Colonic mucosa (tissue), 4 donors: ENCODE data around the gene SMS. TPM values are rescaled to one million over a fixed set of nuclear protein-coding genes. Genes with fewer than 3 reads are reported as not detected.
"Not testable (repeated sequence)": the region's sequence is repeated elsewhere in the genome, so short reads cannot be mapped to it uniquely, and the experiment has no call there.

ENCODE experiments used
- DNase-seq: peaks from one replicate; pipeline ENCODE4 v3.0.0-alpha.2; 2020
- H3K27ac ChIP-seq: fragments of 200-600 bp; one replicate; pipeline ENCODE4 v1.8.0; 2021
- H3K27me3 ChIP-seq: fragments of 200-600 bp; one replicate; pipeline ENCODE4 v1.8.0; 2021
- H3K36me3 ChIP-seq: fragments of 200-600 bp; one replicate; pipeline ENCODE4 v1.8.0; 2021
- H3K4me1 ChIP-seq: fragments of 200-600 bp; one replicate; pipeline ENCODE4 v1.8.0; 2021; ENCODE audit warnings: mild to moderate bottlenecking
- H3K4me3 ChIP-seq: fragments of 200-600 bp; one replicate; pipeline ENCODE4 v1.8.0; 2021
- H3K9ac ChIP-seq, 2 donors: one replicate each; pipeline ENCODE4 v1.7.0; 2013; ENCODE audit warnings: control low read depth in 2 of 2, low read depth in 2 of 2, low read length in 2 of 2
- H3K9me3 ChIP-seq: fragments of 200-600 bp; one replicate; pipeline ENCODE4 v1.8.0; 2021
- intact Hi-C: fragments of 100-400 bp; cut with DNase I; formaldehyde crosslinking; loops from one replicate; pipeline ENCODE4 v1.14.1; 2022
- total RNA-seq, 2 donors: library from RNA; stranded (reverse); fragmentation: NEBNext Ultra II Directional in 1 of 2; extraction: Animal tissue kit (Norgen Biotek cat#: 25700) in 1 of 2; gene quantifications; one replicate each; pipeline ENCODE4 v1.2.1, GENCODE V29; 2021
- TF ChIP-seq, protein P1 (sequence below): fragments of 200-600 bp; IDR thresholded peaks from one replicate; pipeline ENCODE4 v1.8.0; 2022; ENCODE audit warnings: antibody characterized with exemption, mild to moderate bottlenecking
- donor health status: healthy.
- donor health status: DM: no; HTN: no; CAD: no.
- donor health status: DM: no; HTN: no; CAD: no.

Gene SMS
- total RNA-seq, 2 donors from 2014 or later, result 73.7 to 100 TPM

DNA sequence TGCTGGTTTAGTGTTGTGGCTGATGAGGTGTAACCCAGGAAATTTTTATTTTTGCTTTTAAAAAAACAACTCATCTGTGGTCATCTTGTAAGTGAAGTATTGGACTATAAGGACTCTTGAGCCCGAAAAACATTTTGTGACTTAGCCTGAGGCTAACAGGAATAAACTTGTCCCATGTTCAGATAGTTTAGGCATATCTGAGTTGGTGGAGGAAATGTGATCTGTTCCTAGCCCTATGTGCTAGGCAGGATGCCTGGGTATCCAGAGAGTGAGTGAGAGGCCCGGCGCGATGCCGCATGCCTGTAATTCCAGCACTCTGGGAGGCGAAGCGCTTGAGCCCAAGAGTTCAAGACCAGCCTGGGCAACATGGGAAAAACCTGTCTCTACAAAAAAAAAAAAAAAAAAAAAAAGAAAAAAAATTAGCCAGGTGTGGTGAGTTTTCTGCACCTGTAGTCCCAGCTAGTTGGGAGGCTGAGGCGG is 3.7 kb downstream of the SMS start:
- Histone ChIP-seq H3K27me3 (no peaks in the 10 kb centered on the region), H3K9ac (no peak overlapping the region), H3K4me1 (peaks cover 3% of the 10 kb centered on the region), H3K9me3 (no peaks in the 10 kb centered on the region), H3K4me3 (no peak overlapping the region), H3K27ac (no peak overlapping the region), H3K36me3 (no peaks in the 10 kb centered on the region)
- intact Hi-C loops, result no loop called here
- TF ChIP-seq, protein P1, sequence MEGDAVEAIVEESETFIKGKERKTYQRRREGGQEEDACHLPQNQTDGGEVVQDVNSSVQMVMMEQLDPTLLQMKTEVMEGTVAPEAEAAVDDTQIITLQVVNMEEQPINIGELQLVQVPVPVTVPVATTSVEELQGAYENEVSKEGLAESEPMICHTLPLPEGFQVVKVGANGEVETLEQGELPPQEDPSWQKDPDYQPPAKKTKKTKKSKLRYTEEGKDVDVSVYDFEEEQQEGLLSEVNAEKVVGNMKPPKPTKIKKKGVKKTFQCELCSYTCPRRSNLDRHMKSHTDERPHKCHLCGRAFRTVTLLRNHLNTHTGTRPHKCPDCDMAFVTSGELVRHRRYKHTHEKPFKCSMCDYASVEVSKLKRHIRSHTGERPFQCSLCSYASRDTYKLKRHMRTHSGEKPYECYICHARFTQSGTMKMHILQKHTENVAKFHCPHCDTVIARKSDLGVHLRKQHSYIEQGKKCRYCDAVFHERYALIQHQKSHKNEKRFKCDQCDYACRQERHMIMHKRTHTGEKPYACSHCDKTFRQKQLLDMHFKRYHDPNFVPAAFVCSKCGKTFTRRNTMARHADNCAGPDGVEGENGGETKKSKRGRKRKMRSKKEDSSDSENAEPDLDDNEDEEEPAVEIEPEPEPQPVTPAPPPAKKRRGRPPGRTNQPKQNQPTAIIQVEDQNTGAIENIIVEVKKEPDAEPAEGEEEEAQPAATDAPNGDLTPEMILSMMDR, result no peak
- DNase-seq, result no peak

DNA sequence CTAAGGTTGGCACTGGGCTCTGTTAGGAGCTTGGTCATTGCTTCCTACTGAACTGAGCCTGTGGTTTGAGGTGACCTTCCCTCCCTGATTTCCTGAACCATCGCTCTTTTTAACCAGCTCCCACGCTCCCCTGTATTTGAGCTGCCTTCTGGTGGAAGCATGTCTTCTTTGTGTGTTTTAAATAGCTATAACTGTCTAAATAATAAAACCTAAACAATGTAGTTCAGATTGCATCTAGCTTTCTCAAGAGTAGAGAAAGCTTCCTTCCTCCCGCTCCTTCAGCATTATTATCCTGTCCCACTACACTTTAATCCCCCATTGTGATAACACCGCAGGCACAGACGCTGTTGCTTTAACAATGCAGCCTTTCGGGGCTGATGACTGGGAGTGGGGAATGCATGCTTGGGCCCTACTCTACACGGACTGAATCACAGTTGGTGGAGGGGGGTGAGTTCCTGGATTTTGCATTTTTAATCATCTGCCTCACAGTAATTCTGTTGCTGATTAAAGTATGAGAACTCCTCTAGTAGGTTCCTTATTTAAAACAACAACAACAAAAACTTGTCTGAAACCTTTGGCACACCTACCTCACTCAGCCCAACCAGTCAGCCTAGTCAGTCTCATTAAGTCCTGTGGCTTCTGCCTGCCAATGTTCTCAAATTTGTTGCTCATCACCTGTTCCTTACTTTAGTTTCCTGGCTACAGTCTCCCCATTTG is 6.6 kb downstream of the SMS start:
- TF ChIP-seq, protein P1, result no peak
- no peaks in the 10 kb centered on the region for H3K27me3 ChIP-seq
- H3K9ac ChIP-seq, result no peak overlapping the region
- H3K36me3 ChIP-seq, result no peaks in the 10 kb centered on the region
- no peak overlapping the region for H3K4me3 ChIP-seq
- H3K9me3 ChIP-seq, result no peaks in the 10 kb centered on the region
- no peak overlapping the region for H3K27ac ChIP-seq
- intact Hi-C loops, result no loop called here
- H3K4me1 ChIP-seq, result peaks cover 3% of the 10 kb centered on the region
- DNase-seq, result no peak

DNA sequence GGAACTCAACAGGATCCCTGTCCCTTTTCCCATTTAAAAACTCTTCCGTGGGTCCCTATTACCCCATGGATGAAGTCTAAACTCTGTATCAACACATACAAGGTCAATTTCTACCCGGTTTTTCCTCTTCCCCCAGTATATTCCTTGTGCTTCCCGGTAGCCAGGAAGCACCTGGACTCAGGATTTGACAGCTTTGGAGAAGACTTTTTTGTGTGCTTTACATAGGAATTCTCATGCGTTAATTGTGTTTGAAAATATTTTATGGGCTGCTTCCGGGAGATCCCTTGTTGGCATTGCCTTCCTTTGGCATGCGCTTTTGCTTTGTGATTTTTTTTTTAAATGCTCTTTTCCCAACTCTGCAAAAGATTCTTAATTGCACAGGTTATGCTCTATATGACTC is 7.2 kb downstream of the SMS start:
- Histone ChIP-seq H3K4me3 (no peak overlapping the region), H3K4me1 (peaks cover 3% of the 10 kb centered on the region), H3K36me3 (no peaks in the 10 kb centered on the region), H3K27me3 (no peaks in the 10 kb centered on the region), H3K9me3 (no peaks in the 10 kb centered on the region), H3K9ac (no peak overlapping the region), H3K27ac (no peak overlapping the region)
- no peak for DNase-seq
- intact Hi-C loops, result no loop called here
- TF ChIP-seq, protein P1, result no peak

DNA sequence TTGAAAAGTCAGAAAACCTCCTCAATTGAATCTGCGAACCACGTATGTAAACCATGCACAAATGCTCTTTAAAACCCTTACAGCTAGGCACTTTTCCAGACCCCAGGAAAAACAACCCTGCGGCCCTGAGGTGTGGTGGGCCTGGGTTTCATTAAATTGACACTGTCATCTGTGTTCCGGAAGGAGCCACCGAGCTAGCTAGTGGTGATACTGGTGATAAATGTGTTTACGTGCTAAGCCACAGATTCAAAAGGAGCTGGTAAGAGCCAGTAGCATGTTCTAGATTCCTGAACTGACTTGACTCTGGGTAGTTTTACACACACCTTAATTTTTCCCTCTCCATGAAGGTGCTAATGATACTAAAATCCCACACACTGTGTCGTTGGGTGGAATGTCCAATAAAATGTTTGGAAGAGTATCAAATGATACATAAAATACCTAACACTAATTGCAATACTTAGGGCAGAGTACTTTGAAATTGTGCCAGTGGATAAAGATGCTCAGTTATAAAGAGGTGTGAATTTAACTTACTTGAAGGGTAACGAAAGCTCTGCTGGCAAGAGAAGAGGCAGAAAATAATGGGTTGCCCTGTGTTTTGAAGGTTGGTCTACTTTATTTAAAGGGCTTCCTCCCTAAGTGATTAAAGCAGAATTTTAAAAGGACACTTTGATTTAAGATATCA is 8.5 kb downstream of the SMS start:
- no peaks in the 10 kb centered on the region for H3K9me3 ChIP-seq
- no peaks in the 10 kb centered on the region for H3K36me3 ChIP-seq
- H3K9ac ChIP-seq, result no peak overlapping the region
- DNase-seq, result no peak
- TF ChIP-seq, protein P1, result no peak
- H3K4me3 ChIP-seq, result no peak overlapping the region
- no peak overlapping the region for H3K27ac ChIP-seq
- H3K4me1 ChIP-seq, result peaks cover 3% of the 10 kb centered on the region
- no peaks in the 10 kb centered on the region for H3K27me3 ChIP-seq
- intact Hi-C loops, result no loop called here

DNA sequence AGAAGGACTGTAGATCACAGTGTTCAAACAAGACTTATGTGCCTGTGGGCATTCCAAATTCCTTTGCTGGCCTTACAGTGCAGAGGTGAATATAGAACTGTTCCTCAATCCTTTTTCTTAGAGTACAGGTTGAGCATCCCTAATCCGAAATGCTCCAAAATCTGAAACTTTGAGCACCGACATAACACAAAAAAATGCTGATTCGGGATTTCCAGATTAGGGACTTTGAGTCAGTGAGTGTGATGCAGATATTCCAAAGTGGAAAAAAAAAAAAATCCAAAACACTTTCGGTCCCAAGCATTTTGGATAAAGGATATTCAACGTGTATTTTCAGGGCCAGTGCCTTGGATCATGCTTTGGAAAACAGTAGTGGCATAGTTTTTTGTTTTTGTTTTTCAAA is 9.2 kb downstream of the SMS start:
- Histone ChIP-seq H3K4me1 (peaks cover 3% of the 10 kb centered on the region), H3K9me3 (no peaks in the 10 kb centered on the region), H3K9ac (no peak overlapping the region), H3K27ac (no peak overlapping the region), H3K36me3 (no peaks in the 10 kb centered on the region), H3K4me3 (no peak overlapping the region), H3K27me3 (no peaks in the 10 kb centered on the region)
- TF ChIP-seq, protein P1, result no peak
- no peak for DNase-seq
- intact Hi-C loops, result no loop called here

DNA sequence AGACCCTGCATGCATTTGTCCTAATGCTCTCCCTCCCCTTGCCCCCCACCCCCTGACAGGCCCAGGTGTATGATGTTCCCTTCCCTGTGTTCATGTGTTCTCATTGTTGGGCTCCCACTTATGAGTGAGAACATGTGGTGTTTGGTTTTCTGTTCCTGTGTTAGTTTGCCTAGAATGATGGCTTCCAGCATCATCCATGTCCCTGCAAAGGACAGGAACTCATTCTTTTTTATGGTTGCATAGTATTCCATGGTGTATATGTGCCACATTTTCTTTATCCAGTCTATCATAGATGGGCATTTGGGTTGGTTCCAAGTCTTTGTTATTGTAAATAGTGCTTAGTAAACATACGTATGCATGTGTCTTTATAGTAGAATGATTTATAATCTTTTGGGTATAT is 10.0 kb downstream of the SMS start:
- H3K36me3 ChIP-seq, H3K27ac ChIP-seq, H3K4me3 ChIP-seq, DNase-seq, intact Hi-C loops, H3K9me3 ChIP-seq, H3K9ac ChIP-seq, H3K27me3 ChIP-seq, H3K4me1 ChIP-seq: not testable (repeated sequence)
